Body of pancreas (tissue), 4 donors: Measurements from ENCODE around the gene RAB44. TPM values are rescaled to one million over a fixed set of nuclear protein-coding genes. Genes with fewer than 3 reads are reported as not detected.

Experiments
- ATAC-seq: fragments of 150-250 bp; one replicate; pipeline ENCODE4 v1.9.1; 2016
- DNase-seq, 4 donors: peaks; one replicate each; pipeline ENCODE4 v3.0.0-alpha.2; 2019
- H3K27ac ChIP-seq, 4 donors: fragments of 200-600 bp; sonication (generic); 1 replicate in 3 of 4; 2 replicates in 1 of 4; pipeline versions ENCODE4 v1.5.1 to v1.6.1; 2016 to 2019; ENCODE audit warnings: mild to moderate bottlenecking in 1 of 4, mixed read lengths in 1 of 4, moderate library complexity in 1 of 4
- H3K27me3 ChIP-seq, 2 donors: fragments of 200-600 bp; sonication (generic); one replicate each; pipeline ENCODE4 v1.6.0; 2016; ENCODE audit warnings: mild to moderate bottlenecking in 1 of 2
- H3K36me3 ChIP-seq, 2 donors: fragments of 200-600 bp; sonication (generic); replicated peaks in 1 of 2; 2 replicates each; pipeline ENCODE4 v1.5.1; 2016; ENCODE audit warnings: low read depth in 2 of 2; ENCODE audit not compliant: insufficient read depth in 1 of 2
- H3K4me1 ChIP-seq: fragments of 200-600 bp; sonication (generic); one replicate; pipeline ENCODE4 v1.6.0; 2016
- H3K4me3 ChIP-seq, 2 donors: fragments of 200-600 bp; sonication (generic); 1 replicate in 1 of 2; 2 replicates in 1 of 2; pipeline ENCODE4 v1.5.1; 2016 to 2019
- H3K9me3 ChIP-seq, 3 donors: fragments of 200-600 bp; sonication (generic); 1 replicate in 2 of 3; 2 replicates in 1 of 3; pipeline ENCODE4 v1.5.1; 2016
- POLR2A ChIP-seq, 3 donors: fragments of 450-650 bp; IDR thresholded peaks; one replicate each; pipeline ENCODE4 v1.6.1; 2016; ENCODE audit warnings: antibody characterized with exemption in 3 of 3, mild to moderate bottlenecking in 2 of 3
- WGBS, 2 donors: methylation state at CpG; one replicate each; pipeline ENCODE4 v1.1.5; 2017; 5-methylcytosine and 5-hydroxymethylcytosine counted together
- intact Hi-C: fragments of 100-400 bp; cut with DNase I; formaldehyde crosslinking; loops from one replicate; pipeline ENCODE4 v1.15.1; 2023
- total RNA-seq, 2 donors: library from RNA; depleted of rRNA; stranded (reverse); fragments of >200 nt; gene quantifications; one replicate each; pipeline ENCODE4 v1.1.0, GENCODE V29; 2016
- TF ChIP-seq, protein P1 (sequence below), 7 experiments: fragments of 450-650 bp in 4 of 7; fragments of 200-600 bp in 3 of 7; sonication (generic) in 3 of 7; IDR thresholded peaks; one replicate each; pipeline ENCODE4 v1.5.1; 2016 to 2019; ENCODE audit warnings: antibody characterized with exemption in 7 of 7

RAB44 gene
- total RNA-seq, 2 donors from 2014 or later, result 0.26 TPM; not detected in 1

DNA sequence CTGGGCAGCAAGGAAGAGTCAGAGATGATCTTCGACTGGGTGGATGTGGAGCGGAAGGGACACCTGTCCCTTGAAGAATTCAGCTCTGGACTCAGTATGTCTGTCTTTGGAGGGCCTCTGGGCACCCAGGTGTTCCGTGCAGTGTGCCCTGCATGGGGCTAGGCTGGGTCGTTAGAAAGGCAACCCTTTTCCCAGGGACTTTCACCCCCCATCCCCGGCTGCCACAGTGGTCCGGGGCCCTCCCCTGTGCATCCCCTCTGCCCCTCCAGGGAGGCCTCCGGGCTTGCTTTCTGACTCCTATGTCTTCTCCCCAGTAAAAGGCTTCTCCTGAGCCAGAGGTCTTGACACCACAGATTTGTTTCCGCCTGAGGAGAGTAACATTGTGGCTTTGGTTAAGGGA lies 16.2 kb downstream of the RAB44 start:
- Histone ChIP-seq H3K4me1 (no peaks in the 10 kb centered on the region), H3K36me3 (no peaks in the 10 kb centered on the region), H3K27ac (no peak overlapping the region), H3K27me3 (no peaks in the 10 kb centered on the region), H3K9me3 (no peaks in the 10 kb centered on the region), H3K4me3 (no peak overlapping the region)
- TF ChIP-seq, protein P1, sequence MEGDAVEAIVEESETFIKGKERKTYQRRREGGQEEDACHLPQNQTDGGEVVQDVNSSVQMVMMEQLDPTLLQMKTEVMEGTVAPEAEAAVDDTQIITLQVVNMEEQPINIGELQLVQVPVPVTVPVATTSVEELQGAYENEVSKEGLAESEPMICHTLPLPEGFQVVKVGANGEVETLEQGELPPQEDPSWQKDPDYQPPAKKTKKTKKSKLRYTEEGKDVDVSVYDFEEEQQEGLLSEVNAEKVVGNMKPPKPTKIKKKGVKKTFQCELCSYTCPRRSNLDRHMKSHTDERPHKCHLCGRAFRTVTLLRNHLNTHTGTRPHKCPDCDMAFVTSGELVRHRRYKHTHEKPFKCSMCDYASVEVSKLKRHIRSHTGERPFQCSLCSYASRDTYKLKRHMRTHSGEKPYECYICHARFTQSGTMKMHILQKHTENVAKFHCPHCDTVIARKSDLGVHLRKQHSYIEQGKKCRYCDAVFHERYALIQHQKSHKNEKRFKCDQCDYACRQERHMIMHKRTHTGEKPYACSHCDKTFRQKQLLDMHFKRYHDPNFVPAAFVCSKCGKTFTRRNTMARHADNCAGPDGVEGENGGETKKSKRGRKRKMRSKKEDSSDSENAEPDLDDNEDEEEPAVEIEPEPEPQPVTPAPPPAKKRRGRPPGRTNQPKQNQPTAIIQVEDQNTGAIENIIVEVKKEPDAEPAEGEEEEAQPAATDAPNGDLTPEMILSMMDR (IDR thresholded peaks at IDR 0.05), result no peak
- no peak for TF ChIP-seq POLR2A (IDR thresholded peaks at IDR 0.05)
- ATAC-seq, result no peak
- no peak for DNase-seq
- 79 to 89% methylated on average over 6 to 8 of the region's 8 CpGs for whole genome bisulfite sequencing, 2 donors
- intact Hi-C loops, result no loop called here

DNA sequence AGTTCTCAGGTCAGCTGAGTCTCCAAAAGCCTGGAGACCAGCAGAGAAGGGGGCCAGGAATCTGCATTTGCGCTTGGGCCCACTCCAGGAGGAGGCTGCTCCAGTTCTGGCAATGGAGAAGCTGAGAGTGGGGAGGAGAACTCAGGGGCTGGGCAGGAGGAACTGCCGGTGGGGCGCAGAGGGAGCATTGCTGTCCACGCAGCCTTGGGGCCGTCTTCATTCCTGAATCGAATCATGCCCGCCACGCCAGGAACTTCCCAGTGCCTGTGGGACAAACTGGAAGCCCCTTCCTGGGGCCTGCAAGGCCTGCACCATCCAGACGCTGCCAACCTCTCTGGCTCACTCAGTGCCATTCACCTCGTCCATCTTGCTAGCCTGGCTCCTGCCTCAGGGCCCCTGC lies 16.9 kb downstream of the RAB44 start:
- 79 to 80% methylated on average over 10 of the region's 10 CpGs for WGBS, 2 donors
- intact Hi-C loops, result no loop called here
- no peak for DNase-seq
- H3K4me3 ChIP-seq, result no peak overlapping the region
- TF ChIP-seq POLR2A (IDR thresholded peaks at IDR 0.05), result no peak
- TF ChIP-seq, protein P1 (IDR thresholded peaks at IDR 0.05), result no peak
- H3K27ac ChIP-seq, result no peak overlapping the region
- no peak for ATAC-seq
- no peaks in the 10 kb centered on the region for H3K4me1 ChIP-seq
- no peaks in the 10 kb centered on the region for H3K9me3 ChIP-seq
- H3K27me3 ChIP-seq, result no peaks in the 10 kb centered on the region
- H3K36me3 ChIP-seq, result no peaks in the 10 kb centered on the region

DNA sequence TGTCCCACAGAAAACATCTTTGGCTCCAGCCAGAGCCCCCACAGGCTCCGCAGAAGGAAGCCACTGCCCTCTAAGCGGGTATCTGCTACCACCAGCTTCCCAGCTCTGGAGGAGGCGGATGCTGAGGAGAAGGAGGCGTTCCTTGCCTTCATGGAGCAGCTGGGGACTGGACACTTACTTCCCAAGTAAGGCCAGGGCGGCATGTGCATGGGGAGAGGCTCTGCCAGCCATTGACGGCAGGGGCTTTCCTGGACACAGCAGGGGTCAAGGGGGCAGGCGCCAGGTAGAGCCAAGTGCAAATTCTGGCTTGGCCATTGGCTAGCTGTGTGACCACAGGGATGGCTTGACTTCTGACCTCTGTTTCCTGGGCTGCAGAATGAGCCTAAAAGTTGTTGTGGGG lies 17.8 kb downstream of the RAB44 start:
- DNase-seq (no peak), ATAC-seq (no peak)
- WGBS, 2 donors, result 90 to 97% methylated on average over 6 to 7 of the region's 7 CpGs
- Histone ChIP-seq H3K9me3 (no peaks in the 10 kb centered on the region), H3K27me3 (no peaks in the 10 kb centered on the region), H3K36me3 (no peaks in the 10 kb centered on the region), H3K27ac (no peak overlapping the region), H3K4me3 (no peak overlapping the region), H3K4me1 (no peaks in the 10 kb centered on the region)
- intact Hi-C loops, result no loop called here
- TF ChIP-seq, protein P1 (IDR thresholded peaks at IDR 0.05), result no peak
- TF ChIP-seq POLR2A (IDR thresholded peaks at IDR 0.05), result no peak

DNA sequence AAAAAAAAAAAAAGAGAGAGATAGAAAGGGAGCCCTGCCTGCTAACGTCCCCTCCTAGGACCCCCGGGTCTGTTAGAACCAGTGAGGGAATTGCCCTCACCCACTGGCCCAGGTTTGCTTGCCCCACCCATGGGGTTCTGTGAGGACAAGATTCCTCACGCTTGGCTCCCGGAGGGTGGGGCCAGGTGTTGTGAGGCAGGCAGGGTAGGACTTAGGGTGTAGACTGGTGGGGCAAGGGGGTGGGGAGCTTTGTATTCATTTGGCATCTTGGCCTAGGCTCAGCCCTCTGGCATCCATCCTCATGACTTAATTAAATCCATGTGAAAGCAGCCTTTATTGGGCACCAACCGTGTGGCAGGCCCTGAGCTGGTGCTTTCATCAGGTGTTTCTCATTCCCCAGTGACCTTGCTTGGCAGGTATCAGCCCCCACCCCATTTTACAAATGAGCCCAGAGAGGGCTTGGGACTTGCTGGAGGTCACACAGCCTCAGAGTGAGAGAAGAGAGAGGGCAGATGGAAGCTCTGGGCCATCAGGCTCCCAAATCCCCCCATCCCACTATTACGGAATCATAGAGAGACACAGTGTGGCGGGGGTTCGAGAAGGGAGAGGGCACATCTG lies 19.0 kb downstream of the RAB44 start:
- WGBS, 2 donors, result 69 to 85% methylated on average over 7 to 8 of the region's 8 CpGs
- no peaks in the 10 kb centered on the region for H3K4me1 ChIP-seq
- no peak overlapping the region for H3K27ac ChIP-seq
- no peaks in the 10 kb centered on the region for H3K36me3 ChIP-seq
- H3K9me3 ChIP-seq, result no peaks in the 10 kb centered on the region
- ATAC-seq (no peak), DNase-seq (no peak)
- H3K4me3 ChIP-seq, result no peak overlapping the region
- TF ChIP-seq, protein P1 (IDR thresholded peaks at IDR 0.05), result no peak
- no peak for TF ChIP-seq POLR2A (IDR thresholded peaks at IDR 0.05)
- intact Hi-C loops, result no loop called here
- H3K27me3 ChIP-seq, result no peaks in the 10 kb centered on the region

DNA sequence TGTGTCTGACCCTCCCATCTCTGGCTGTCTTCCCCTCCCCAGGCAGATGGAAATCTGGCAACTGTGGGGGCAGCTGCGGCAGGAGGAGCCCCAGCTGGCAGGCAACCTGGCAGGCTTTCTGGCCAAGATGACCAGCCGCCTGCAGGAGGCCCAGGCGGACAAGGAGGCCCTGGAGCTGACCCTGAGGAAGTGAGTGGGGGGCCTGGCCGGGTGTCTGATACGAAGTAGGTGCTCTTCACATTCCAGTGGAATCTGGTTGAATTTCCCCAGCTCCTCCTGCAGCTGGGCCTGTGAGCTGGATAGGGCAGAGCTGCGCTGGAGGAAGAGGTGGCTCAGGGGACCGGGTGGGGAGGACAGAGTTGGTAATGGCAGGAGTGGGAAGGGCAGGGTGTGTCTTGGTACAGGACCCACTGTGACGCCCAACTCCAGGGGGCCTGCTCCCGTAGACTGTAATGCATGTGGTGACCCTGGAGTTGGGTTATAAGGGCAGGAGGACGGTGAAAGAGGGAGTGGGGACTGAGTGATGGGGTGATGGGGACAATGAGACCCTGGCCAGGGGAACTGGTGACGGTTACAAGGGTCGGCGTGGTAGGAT lies 19.7 kb downstream of the RAB44 start:
- no peaks in the 10 kb centered on the region for H3K4me1 ChIP-seq
- DNase-seq, result no peak
- no peak overlapping the region for H3K27ac ChIP-seq
- H3K36me3 ChIP-seq, result no peaks in the 10 kb centered on the region
- no peaks in the 10 kb centered on the region for H3K9me3 ChIP-seq
- WGBS, 2 donors, result 70 to 74% methylated on average over 13 of the region's 13 CpGs
- ATAC-seq, result no peak
- H3K4me3 ChIP-seq, result no peak overlapping the region
- no peaks in the 10 kb centered on the region for H3K27me3 ChIP-seq
- intact Hi-C loops, result no loop called here
- TF ChIP-seq, protein P1 (IDR thresholded peaks at IDR 0.05), result no peak
- TF ChIP-seq POLR2A (IDR thresholded peaks at IDR 0.05), result no peak
